Midbrain (tissue), 1 donor: ENCODE data around the gene IFNA17.
"Not testable (repeated sequence)": the region's sequence is repeated elsewhere in the genome, so short reads cannot be mapped to it uniquely, and the experiment has no call there.

Experiments
- DNase-seq: peaks from one replicate; lab custom pipeline; 2025; lab: John Stamatoyannopoulos, UW

Gene IFNA17

GRCh38 chr9:21228122-21228521, at the start of gene IFNA17:
TSS of gene IFNA17 (minus strand) at chr9:21228222. CDS start at chr9:21228173, 49 bp downstream.
- no peak for DNase-seq

- no peak for DNase-seq
Observed at GRCh38 chr9:21268347-21268657, 40.3 kb upstream of the IFNA17 start.

GRCh38 chr9:21267485-21268346, 39.7 kb upstream of the IFNA17 start:
- DNase-seq, result peak; percentile 41

DNA sequence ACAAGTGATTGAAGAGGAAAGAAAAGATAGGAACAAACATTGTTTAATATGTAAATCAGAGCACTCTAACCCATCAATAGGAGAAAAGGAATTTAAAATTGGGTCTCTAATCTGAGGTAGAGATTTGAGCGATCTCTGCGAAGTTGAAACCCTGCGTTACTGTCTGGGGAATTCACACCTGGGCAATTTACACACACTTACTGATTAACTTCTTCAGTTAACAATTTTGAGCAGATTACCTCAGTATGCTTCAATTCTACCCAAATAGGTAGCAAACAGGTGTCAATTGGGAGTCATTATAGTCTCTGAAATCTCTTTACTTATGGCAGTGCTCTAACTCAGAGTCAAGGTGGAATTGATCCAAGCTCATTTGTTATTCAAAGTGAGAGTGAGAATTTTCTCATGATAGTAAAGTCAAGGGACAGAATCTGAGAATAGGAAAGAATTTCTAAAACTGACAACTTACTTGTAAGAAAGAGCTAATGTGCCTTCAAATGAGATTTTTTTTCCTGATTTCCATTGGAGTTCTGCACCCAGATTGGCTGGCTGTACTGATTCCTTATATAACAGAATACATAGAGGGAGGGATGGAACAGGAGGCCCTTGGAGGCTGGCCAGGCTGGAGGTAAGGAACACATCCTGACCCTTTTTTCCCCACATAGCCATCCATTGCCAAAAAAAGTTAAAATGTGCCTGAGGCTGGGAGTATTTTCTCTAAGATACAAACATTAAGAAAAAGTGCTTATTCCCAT, 38.9 kb upstream of the IFNA17 start:
- no peak for DNase-seq

GRCh38 chr9:21265421-21266189, 37.6 kb upstream of the IFNA17 start:
- DNase-seq, result no peak

- DNase-seq, result no peak
Observed at GRCh38 chr9:21255538-21256212, 27.7 kb upstream of the IFNA17 start.

- DNase-seq, result peak; percentile 66
Observed at GRCh38 chr9:21252721-21253547, 24.9 kb upstream of the IFNA17 start.

GRCh38 chr9:21251638-21252037, 23.6 kb upstream of the IFNA17 start:
- no peak for DNase-seq

GRCh38 chr9:21251190-21251589, 23.2 kb upstream of the IFNA17 start:
- no peak for DNase-seq

- DNase-seq, result no peak
Observed at GRCh38 chr9:21244836-21245235, 16.8 kb upstream of the IFNA17 start.

DNA sequence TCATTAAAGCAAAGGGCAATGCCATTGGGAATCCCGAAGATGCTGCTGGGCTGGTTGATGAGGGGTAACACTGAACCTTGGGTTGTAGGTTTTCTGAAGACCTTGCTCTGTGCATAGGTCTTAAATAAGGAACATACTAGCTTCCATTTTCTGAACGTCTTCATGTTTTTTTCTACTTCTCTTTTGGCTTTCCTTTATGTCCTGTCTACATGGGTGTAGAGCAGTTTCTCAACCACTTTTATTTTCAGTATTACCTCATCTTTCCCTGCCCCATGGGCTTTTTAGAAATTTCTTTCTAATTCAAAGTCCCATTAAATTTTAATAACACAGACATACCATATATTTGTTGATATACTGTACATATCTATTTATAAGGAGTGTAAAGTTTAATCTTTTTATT, 11.9 kb upstream of the IFNA17 start, which contains the start of gene IFNA14:
IFNA14 (minus strand) TSS at position 95 of the 400 bp plus-strand sequence; CDS start at position 25, 70 bp downstream.
- no peak for DNase-seq

DNA sequence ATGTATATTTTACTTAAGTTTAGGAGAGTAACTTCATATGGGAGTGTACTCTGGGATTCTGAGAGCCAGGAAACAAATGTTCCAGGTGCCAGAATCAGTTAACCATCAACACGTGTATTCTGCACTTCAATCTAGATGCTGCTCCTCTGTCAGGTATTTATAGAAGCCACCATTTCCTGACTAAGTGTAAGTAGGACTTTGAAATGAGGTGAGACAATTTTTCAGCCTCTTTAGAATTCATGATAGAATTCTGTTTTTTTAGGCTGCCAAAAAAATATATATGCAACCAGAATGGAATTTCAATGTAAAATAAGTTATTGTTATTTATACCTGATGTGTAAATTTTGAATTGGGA, 8.3 kb upstream of the IFNA17 start:
- DNase-seq, result not testable (repeated sequence)

DNA sequence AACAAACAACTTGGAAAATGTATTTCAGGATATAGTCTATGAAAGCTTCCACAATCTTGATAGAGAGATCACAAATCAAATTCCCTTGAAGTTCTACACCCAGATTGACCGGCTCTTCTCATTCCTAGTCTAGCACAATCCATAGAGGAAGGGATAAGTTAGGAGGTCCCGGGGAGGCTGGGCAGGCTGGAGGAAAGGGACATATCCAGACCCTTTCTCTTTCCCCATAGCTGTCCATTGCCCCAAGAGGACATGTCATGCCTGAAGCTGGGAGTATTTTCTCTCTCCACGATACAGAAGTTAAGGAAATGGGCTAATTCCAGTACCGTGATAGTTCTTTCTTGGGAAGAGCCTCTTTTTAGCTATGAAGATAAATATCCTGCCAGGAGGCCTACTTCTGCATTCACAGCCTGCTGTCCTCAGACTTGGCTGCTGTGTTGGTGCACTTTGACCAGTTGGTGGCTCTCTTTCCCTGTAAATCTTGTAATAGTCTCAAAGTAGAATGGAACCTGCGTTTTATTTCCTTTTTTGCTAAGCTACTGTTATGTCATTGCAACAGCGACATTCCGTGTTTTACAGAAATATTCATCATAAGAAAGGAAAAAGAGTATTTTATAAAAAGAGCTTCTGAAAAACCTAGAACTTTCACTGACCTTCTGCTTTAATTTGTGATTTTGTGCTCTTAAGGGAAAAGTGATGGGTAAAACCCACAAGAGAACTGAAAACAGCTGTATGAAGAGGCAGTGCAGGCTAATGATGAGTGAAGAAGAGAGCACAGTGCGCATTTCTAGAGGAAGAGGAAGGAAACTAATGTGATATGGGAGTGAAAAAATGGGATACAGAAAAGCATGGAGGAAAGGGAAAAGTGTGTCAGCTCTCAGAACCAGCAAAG, 7.7 kb upstream of the IFNA17 start:
- peak; percentile 55 for DNase-seq

GRCh38 chr9:21234153-21234687, 6.2 kb upstream of the IFNA17 start:
- no peak for DNase-seq

DNA sequence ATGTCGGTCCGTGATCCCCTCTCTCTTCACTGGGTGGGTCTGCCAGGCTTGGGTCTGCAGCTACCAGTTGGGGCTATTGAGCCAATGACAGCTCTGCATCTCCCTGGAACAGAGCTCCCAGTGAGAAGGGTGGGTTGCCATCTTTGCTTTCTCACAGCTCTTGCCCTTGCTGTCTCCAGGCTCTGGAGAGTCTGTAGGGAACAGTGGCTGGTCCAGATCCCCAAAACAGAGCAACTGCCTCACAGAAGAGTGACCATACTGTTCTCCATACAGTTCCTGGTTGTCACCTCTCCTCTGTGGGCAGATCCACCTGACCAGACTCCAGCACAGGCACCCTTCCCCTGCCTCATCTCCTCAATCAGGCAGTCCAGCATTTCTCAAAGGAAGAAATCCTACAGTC, 5.2 kb upstream of the IFNA17 start:
- DNase-seq, result no peak

GRCh38 chr9:21217211-21217610, 10.8 kb downstream of the IFNA17 start, which contains the start of gene IFNA16:
TSS of gene IFNA16 (minus strand) at chr9:21217311. CDS start at chr9:21217305, 6 bp downstream.
- not testable (repeated sequence) for DNase-seq

DNA sequence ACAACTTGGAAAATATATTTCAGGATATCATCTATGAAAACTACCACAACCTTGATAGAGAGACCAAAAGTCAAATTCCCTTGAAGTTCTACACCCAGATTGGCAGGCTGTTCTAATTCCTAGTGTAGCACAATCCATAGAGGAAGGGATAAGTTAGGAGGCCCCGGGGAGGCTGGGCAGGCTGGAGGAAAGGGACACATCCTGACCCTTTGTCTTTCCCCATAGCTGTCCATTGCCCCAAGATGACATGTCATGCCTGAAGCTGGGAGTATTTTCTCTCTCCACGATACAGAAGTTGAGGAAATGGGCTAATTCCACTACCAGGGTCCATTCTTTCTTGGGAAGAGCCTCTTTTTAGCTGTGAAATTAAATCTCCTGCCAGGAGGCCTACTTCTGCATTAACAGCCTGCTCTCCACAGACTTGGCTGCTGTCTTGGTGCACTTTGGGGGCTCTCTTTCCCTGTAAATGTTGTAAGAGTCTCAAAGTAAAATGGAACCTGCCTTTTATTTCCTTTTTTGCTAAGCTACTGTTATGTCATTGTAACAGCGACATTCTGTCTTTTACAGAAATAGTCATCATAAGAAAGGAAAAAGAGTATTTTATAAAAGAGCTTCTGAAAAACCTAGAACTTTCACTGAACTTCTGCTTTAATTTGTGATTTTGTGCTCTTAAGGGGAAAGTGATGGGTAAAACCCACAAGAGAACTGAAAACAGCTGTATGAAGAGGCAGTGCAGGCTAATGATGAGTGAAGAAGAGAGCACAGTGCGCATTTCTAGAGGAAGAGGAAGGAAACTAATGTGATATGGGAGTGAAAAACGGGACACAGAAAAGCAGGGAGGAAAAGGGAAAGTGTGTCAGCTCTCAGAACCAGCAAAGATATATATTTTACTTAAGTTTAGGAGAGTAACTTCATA, 14.4 kb downstream of the IFNA17 start:
- not testable (repeated sequence) for DNase-seq

DNA sequence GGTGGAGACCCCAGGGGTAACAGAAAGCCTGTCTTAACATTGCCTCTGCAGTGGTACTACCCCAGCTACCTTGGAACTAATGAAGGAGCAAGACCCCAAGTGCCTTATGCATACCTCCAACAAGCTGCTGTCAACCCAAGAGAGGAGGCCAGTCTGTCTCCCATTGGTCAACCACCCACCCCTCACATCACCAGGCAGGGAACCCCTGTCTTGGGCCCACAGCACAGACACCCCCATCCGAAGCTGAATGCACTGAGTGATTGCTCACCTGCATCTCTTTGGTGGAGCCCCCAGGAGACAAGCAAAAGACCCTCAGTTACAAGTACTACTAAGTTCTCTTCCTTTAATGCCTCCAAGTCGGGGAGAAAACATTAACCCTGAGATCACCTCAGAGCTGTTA, 15.9 kb downstream of the IFNA17 start:
- DNase-seq, result not testable (repeated sequence)
